GM10266 (cell line): ENCODE data around the gene SLC6A5.

ENCODE experiments used
- DNase-seq: peaks from one replicate; pipeline ENCODE4 v3.0.0; 2012; ENCODE audit errors: extremely low spot score
- TF ChIP-seq, protein P1 (sequence below): IDR thresholded peaks from 2 replicates; pipeline ENCODE4 v1.5.1; 2012; ENCODE audit warnings: mild to moderate bottlenecking, low read depth; ENCODE audit not compliant: control insufficient read depth, insufficient read depth; ENCODE audit errors: missing control alignments

SLC6A5 gene

DNA sequence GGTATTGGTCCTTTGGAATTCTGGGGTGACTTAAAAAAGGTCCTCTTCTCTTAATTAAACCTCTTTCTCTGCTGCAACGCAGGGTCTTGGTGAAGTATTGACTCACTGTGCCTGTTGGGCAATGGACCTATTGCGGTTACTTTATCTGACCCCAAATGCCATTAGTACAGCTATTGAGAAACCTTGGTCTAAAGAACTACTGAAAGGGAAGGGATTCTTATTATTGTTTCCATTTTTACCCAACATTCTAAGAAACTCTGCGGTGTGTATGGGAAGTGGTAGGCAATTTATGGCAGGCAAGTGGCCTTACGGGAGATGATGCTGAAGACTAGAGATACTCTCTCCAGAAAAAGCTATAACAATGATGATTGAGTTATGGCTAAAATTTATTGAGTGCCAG lies 12.5 kb downstream of the SLC6A5 start:
- TF ChIP-seq, protein P1, sequence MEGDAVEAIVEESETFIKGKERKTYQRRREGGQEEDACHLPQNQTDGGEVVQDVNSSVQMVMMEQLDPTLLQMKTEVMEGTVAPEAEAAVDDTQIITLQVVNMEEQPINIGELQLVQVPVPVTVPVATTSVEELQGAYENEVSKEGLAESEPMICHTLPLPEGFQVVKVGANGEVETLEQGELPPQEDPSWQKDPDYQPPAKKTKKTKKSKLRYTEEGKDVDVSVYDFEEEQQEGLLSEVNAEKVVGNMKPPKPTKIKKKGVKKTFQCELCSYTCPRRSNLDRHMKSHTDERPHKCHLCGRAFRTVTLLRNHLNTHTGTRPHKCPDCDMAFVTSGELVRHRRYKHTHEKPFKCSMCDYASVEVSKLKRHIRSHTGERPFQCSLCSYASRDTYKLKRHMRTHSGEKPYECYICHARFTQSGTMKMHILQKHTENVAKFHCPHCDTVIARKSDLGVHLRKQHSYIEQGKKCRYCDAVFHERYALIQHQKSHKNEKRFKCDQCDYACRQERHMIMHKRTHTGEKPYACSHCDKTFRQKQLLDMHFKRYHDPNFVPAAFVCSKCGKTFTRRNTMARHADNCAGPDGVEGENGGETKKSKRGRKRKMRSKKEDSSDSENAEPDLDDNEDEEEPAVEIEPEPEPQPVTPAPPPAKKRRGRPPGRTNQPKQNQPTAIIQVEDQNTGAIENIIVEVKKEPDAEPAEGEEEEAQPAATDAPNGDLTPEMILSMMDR, result no peak
- no peak for DNase-seq

DNA sequence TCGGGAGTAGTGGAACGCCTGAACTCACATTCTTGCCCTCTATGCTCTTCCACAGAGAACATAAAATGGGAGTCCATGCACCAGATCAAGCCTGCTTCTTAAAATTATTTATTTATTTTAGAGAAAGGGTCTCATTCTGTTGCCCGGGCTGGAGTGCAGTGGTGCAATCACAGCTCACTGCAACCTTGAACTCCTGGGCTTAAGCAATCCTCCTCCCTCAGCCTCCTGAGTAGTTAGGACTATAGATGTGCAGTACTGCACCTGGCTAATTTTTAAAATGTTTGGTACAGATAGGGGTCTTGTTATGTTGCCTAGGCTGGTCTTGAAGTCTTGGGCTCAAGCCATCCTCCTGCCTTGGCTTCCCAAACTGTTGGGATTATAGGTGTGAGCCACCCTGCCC lies 13.0 kb downstream of the SLC6A5 start:
- no peak for DNase-seq
- TF ChIP-seq, protein P1, result no peak

DNA sequence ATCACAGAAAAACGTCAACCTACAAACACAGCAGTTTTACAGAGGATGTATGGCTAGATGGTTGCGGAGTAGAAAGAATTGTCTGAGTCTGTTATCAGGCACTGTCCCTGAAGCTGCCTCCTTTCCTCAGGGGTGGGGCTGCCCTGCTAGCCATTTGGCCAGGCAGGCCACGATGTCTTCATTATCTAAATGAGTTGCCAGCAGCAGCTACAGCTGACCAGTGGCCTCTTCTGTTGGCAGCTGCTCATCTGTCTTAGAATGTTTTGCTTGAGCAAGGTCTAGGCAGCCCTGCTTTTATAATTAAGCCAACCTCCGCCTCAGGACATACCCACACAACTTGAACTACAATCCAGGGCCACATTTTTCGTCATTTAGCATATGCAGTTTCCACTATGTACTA lies 17.5 kb downstream of the SLC6A5 start:
- DNase-seq, result no peak
- TF ChIP-seq, protein P1, result no peak

DNA sequence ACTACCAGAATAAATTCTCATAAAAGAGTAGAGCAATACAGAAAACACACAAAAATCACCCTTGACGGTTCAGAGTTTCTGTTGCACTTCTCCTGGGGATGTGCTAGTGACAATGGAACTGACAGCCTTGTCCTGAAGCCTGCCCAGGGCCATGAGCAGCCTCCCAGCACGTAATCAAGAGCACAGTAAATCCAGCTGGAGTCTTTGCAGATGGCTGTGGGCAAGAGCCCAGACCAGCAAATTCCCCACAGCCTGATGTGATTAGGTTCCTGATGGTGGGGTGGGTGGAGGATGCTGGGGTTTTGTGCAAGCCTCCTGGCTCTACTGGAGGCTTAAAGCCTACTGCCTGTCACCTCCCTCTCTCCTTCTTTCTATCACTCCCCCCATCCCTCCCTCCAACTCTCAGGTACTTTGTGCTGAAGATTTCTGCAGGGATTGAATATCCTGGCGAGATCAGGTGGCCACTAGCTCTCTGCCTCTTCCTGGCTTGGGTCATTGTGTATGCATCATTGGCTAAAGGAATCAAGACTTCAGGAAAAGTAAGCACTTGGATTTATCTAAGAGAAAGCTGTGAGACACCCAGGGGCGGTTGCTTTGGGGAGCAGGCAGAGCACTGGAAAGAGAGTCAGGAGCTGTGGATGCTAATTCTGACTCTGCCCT lies 18.1 kb downstream of the SLC6A5 start:
- TF ChIP-seq, protein P1, result no peak
- no peak for DNase-seq

DNA sequence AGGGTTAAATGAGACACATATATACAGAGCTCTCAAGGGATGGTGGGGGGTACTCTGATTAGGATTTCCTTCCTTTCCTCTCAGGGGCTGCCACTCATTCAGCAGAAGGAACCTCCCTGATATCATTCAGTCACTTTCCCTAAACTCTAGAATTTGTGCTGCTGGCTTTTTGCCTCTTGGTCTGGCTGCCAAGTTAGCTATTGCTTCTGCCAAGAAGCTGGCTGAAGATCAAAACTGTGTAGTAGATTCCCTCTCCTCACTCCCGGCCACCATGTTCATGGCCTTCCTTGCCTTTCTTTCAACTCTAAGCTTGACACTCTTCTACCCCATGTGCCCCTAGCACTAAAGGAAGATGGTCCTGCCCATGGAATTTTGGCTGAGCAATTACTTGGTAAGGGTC lies 18.7 kb downstream of the SLC6A5 start:
- DNase-seq, result no peak
- TF ChIP-seq, protein P1, result no peak

DNA sequence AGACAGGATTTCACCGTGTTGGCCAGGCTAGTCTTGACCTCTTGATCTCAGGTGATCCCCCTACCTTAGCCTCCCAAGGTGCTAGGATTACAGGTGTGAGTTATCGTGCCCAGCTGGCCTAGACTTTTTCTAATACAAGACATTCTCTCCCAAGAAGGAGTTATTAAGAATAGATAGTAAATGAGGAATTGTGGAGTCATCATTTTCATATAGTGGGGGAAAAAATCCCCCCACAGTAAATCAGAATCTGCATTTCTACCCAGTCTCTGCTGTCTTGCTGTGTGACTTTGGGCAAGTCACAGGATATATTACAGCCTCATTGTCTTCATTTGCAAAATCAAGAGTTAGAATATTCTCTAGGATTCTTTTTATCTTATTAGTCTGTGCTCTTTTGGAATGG lies 21.6 kb downstream of the SLC6A5 start:
- DNase-seq, result no peak
- TF ChIP-seq, protein P1, result no peak

DNA sequence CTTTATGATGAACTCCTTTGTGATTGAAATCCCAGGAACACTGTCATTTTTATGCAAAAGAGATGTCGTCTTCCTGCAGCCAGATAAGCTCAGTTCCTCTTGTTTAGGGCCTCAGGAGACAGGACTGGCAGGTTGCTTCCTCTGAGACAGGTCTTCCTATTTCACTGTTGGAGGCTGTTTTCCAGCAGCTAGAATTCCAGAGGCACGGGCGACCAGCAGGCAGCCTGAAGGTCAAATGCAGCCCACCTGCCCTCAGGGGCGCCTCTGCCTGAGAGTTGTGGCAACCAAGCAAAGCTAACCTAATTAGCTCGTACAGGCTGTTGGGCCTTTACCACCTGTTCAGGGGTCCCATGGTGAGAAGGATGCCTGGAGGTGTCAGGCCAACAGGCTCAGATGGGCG lies 22.3 kb downstream of the SLC6A5 start:
- DNase-seq, result no peak
- TF ChIP-seq, protein P1, result no peak
